ENCODE results near the gene ITGA2.

- no peak for TF ChIP-seq BACH1 (IDR thresholded peaks at IDR 0.05; ENCODE audit: low read length)
- no peak for TF ChIP-seq CTCF (IDR thresholded peaks at IDR 0.05; ENCODE audit: control extremely low read depth in 1 of 3, insufficient read depth in 1 of 3, low read depth in 1 of 3, low read length in 3 of 3)
- no peak for TF ChIP-seq USF2 (IDR thresholded peaks at IDR 0.05; ENCODE audit: low read length)
- no peak for TF ChIP-seq CREB1 (IDR thresholded peaks at IDR 0.05)
- TF ChIP-seq CEBPB (IDR thresholded peaks at IDR 0.05; ENCODE audit: low read depth, low read length): no peak
- TF ChIP-seq KDM5A (IDR thresholded peaks at IDR 0.05; ENCODE audit: low read length): no peak
- no peak for TF ChIP-seq POLR2AphosphoS5 (IDR thresholded peaks at IDR 0.05; ENCODE audit: low read depth, low read length)
- no peak for TF ChIP-seq TAF1 (IDR thresholded peaks at IDR 0.05; ENCODE audit: low read depth, low read length)
- no peak for TF ChIP-seq POU5F1 (IDR thresholded peaks at IDR 0.05; ENCODE audit: low read depth, low read length)
Measured at GRCh38 chr5:53080271-53080670, 91.1 kb downstream of the ITGA2 start.

Data from H1 (cell line).